Ascending aorta (tissue), 2 donors: ENCODE data around the gene SMPX. TPM values are rescaled to one million over a fixed set of nuclear protein-coding genes. Genes with fewer than 3 reads are reported as not detected.

Experiments used
- DNase-seq, 2 donors: peaks; one replicate each; pipeline ENCODE4 v3.0.0-alpha.2; 2019; ENCODE audit warnings: low spot score in 2 of 2
- H3K27ac ChIP-seq, 2 donors: fragments of 200-600 bp; sonication (generic); one replicate each; pipeline ENCODE4 v1.5.1; 2016 to 2017; ENCODE audit warnings: mild to moderate bottlenecking in 1 of 2
- H3K27me3 ChIP-seq: fragments of 200-600 bp; sonication (generic); one replicate; pipeline ENCODE4 v1.5.1; 2017
- H3K36me3 ChIP-seq, 2 donors: fragments of 200-600 bp; sonication (generic); one replicate each; pipeline ENCODE4 v1.5.1; 2016
- H3K4me1 ChIP-seq, 2 donors: fragments of 200-600 bp; sonication (generic); one replicate each; pipeline ENCODE4 v1.5.1; 2016 to 2017; ENCODE audit warnings: mild to moderate bottlenecking in 1 of 2
- H3K4me3 ChIP-seq, 2 donors: fragments of 200-600 bp; sonication (generic); one replicate each; pipeline ENCODE4 v1.5.1; 2016 to 2017; ENCODE audit warnings: mild to moderate bottlenecking in 1 of 2
- H3K9me3 ChIP-seq, 2 donors: fragments of 200-600 bp; sonication (generic); one replicate each; pipeline ENCODE4 v1.5.1; 2016
- intact Hi-C: fragments of 100-400 bp; cut with DNase I; formaldehyde crosslinking; loops from one replicate; pipeline ENCODE4 v1.15.1; 2023
- total RNA-seq: library from RNA; depleted of rRNA; stranded (reverse); fragments of >200 nt; gene quantifications from one replicate; pipeline ENCODE4 v1.1.0, GENCODE V29; 2016
- TF ChIP-seq, protein P1 (sequence below), 3 experiments: fragments of 200-600 bp in 2 of 3; fragments of 450-650 bp in 1 of 3; sonication (generic) in 2 of 3; IDR thresholded peaks; one replicate each; pipeline ENCODE4 v1.5.1; 2016 to 2019; ENCODE audit warnings: antibody characterized with exemption in 3 of 3, mild to moderate bottlenecking in 1 of 3, moderate library complexity in 1 of 3

SMPX gene
- total RNA-seq, 1 donor from 2014 or later, result not detected

DNA sequence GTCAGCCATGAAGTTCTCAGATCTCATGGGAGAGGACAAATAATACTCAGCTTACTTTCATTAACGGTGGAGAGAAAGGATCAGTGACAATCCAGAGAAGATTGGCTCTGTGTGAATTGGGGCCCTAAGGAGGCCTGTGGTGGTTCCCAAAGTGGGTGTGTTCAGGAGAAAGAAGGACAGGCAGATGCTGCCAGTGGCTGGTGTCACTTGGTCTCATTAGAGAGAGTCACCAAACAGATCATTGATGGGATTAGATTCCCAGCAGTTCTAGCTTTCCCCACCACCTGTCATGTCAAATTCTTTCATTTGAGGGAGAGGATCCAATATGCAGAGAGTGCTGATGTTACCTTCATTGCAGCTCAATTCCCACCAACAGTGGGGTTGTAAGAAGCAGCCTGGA is 8.0 kb downstream of the SMPX start:
- Histone ChIP-seq H3K4me1 (no peaks in the 10 kb centered on the region), H3K36me3 (no peaks in the 10 kb centered on the region), H3K4me3 (no peak overlapping the region), H3K27me3 (no peaks in the 10 kb centered on the region), H3K27ac (no peak overlapping the region), H3K9me3 (no peaks in the 10 kb centered on the region)
- TF ChIP-seq, protein P1, sequence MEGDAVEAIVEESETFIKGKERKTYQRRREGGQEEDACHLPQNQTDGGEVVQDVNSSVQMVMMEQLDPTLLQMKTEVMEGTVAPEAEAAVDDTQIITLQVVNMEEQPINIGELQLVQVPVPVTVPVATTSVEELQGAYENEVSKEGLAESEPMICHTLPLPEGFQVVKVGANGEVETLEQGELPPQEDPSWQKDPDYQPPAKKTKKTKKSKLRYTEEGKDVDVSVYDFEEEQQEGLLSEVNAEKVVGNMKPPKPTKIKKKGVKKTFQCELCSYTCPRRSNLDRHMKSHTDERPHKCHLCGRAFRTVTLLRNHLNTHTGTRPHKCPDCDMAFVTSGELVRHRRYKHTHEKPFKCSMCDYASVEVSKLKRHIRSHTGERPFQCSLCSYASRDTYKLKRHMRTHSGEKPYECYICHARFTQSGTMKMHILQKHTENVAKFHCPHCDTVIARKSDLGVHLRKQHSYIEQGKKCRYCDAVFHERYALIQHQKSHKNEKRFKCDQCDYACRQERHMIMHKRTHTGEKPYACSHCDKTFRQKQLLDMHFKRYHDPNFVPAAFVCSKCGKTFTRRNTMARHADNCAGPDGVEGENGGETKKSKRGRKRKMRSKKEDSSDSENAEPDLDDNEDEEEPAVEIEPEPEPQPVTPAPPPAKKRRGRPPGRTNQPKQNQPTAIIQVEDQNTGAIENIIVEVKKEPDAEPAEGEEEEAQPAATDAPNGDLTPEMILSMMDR (IDR thresholded peaks at IDR 0.05), result no peak
- DNase-seq, result no peak
- intact Hi-C loops, result loop anchor here (5.0 kb wide), 1 partner anchor 1223 kb away; no protein-coding TSS in a partner anchor

DNA sequence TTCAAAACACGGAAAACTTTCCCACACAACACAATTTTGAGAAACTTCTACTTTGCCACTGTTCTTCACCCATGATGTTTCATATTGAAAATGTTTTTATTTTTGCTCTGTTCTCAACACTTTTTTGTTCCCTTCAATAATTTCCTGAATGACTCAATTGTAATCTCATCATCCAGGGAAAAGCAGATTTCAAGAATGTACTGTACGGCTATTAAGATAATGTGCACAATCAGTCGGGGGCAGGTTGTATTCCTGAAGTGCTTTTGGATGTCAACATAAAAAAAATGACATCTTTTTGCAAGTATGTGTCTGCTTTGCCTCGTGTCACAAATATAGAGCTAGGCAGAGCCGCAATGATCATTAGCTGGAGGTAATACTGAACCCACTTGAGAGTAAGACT is 9.7 kb downstream of the SMPX start:
- no peak for DNase-seq
- Histone ChIP-seq H3K4me1 (no peaks in the 10 kb centered on the region), H3K27ac (no peak overlapping the region), H3K4me3 (no peak overlapping the region), H3K36me3 (no peaks in the 10 kb centered on the region), H3K9me3 (no peaks in the 10 kb centered on the region), H3K27me3 (no peaks in the 10 kb centered on the region)
- intact Hi-C loops, result loop anchor here (5.0 kb wide), 1 partner anchor 1221 kb away; no protein-coding TSS in a partner anchor
- TF ChIP-seq, protein P1 (IDR thresholded peaks at IDR 0.05), result no peak

DNA sequence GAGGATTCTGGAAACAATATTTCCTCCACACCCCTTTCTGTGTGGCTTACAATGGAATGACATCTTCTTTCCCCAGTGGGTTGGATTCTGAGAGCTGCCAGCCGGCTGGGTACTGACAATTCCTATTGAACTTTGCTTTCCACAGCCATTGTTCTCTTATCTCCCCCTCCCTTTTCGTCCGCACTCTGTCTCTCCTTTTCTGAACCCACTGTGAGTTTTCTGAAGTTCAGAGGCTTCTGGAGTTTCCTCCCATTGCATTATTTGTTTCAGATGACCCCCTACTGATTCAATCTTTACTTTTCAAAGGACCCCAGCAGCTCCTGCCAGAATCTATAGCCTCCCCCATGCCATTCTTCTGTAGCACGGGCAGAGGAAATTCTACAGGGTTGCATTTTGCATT is 10.4 kb downstream of the SMPX start:
- no peaks in the 10 kb centered on the region for H3K4me1 ChIP-seq
- no peak for DNase-seq
- TF ChIP-seq, protein P1 (IDR thresholded peaks at IDR 0.05), result no peak

DNA sequence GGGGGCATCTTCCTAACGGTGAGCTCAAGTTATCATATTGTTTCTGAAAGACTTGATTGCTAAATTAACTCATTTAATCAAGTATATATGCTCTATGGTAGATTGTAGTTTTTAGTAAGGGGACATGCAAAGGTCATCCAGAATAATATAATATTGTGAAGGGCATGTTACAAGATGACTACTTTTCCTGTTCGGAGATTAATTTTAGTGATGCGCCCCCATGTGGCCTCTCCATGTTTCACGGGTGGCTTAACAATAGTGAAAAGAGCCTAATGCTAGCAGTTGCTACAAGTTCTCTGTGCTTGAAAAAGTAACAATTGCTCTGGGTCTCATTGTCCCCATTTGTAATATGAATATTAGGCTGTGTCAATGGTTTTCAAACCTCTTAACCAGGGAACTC is 12.2 kb downstream of the SMPX start:
- H3K4me3 ChIP-seq, result no peak overlapping the region
- no peak overlapping the region for H3K27ac ChIP-seq
- no peaks in the 10 kb centered on the region for H3K4me1 ChIP-seq
- H3K27me3 ChIP-seq, result no peaks in the 10 kb centered on the region
- DNase-seq, result no peak
- H3K36me3 ChIP-seq, result no peaks in the 10 kb centered on the region
- TF ChIP-seq, protein P1 (IDR thresholded peaks at IDR 0.05), result peak in 2 of 3 experiments; percentile 46 to 50
- intact Hi-C loops, result loop anchor here (5.0 kb wide), 1 partner anchor 1218 kb away; no protein-coding TSS in a partner anchor
- H3K9me3 ChIP-seq, result no peaks in the 10 kb centered on the region

More for the DNA sequence above, 10.4 kb downstream of the SMPX start:
- Histone ChIP-seq H3K27me3 (no peaks in the 10 kb centered on the region), H3K36me3 (no peaks in the 10 kb centered on the region), H3K27ac (no peak overlapping the region), H3K4me3 (no peak overlapping the region), H3K9me3 (no peaks in the 10 kb centered on the region)
- intact Hi-C loops, result loop anchor here (5.0 kb wide), 1 partner anchor 1220 kb away; no protein-coding TSS in a partner anchor

DNA sequence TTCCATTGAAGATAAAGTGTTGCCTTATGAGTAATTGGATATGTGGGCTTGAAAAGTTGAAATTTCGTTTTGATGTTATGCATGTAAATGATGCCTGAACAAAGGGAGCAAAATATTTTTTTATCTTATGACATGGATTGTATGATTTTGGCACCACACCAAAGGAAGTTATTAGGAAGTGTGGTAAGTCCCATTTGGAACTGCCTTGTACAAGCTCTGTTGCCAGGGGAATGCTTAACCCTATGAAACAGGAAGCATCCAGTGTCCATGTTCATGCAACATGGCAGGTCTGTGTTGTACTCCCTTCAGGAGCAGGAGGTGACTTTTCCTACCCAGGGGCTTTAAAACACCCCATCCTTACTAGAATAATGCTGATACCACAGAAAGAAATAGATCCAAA is 13.2 kb downstream of the SMPX start:
- TF ChIP-seq, protein P1 (IDR thresholded peaks at IDR 0.05), result no peak
- intact Hi-C loops, result loop anchor here (5.0 kb wide), 1 partner anchor 1217 kb away; no protein-coding TSS in a partner anchor
- H3K4me1 ChIP-seq, result no peaks in the 10 kb centered on the region

DNA sequence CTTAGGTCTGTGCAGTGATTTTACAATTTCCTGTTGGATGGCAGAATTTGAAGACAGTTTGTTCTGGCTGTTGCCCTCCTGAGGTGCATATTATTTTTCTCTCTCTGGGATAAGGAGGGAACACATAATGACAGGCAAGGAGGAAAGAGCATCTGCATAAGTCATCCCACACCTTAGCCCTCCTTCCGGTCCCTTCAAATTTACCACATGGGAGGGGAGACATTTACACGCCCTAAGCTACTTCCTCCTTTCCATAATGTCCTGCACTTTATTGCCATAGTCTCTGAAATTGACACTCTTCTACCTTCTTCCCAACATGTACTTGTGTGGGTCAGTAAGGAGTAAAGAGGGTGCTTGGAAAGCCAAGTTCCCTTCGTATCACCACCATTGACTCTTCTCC is 13.9 kb downstream of the SMPX start:
- intact Hi-C loops, result no loop called here

More for the DNA sequence above, 13.2 kb downstream of the SMPX start:
- DNase-seq, result no peak
- no peaks in the 10 kb centered on the region for H3K36me3 ChIP-seq
- no peak overlapping the region for H3K27ac ChIP-seq
- no peak overlapping the region for H3K4me3 ChIP-seq
- no peaks in the 10 kb centered on the region for H3K27me3 ChIP-seq
- H3K9me3 ChIP-seq, result no peaks in the 10 kb centered on the region

More for the DNA sequence above, 13.9 kb downstream of the SMPX start:
- Histone ChIP-seq H3K9me3 (no peaks in the 10 kb centered on the region), H3K4me1 (no peaks in the 10 kb centered on the region), H3K27ac (no peak overlapping the region), H3K4me3 (no peak overlapping the region), H3K27me3 (no peaks in the 10 kb centered on the region), H3K36me3 (no peaks in the 10 kb centered on the region)
- TF ChIP-seq, protein P1 (IDR thresholded peaks at IDR 0.05), result no peak
- no peak for DNase-seq
